Fibroblast of lung (primary cell): ENCODE data around the gene EFCAB12. TPM values are rescaled to one million over a fixed set of nuclear protein-coding genes. Genes with fewer than 3 reads are reported as not detected.
A peak's percentile ranks its signal among the peaks of the same experiment; 100 is the strongest.
"Not testable (repeated sequence)": the region's sequence is repeated elsewhere in the genome, so short reads cannot be mapped to it uniquely, and the experiment has no call there.

Source experiments
- DNase-seq, 2 donors: peaks; one replicate each; pipeline versions ENCODE4 v3.0.0 to v3.0.0-alpha.2; 2010; ENCODE audit warnings: low read depth in 2 of 2
- H2AFZ ChIP-seq: 2 replicates; pipeline ENCODE4 v1.5.1; 2012; ENCODE audit warnings: low read length, control low read depth, inconsistent platforms
- H3K27ac ChIP-seq: 2 replicates; pipeline ENCODE4 v1.5.1; 2011; ENCODE audit warnings: low read length, control low read depth; ENCODE audit not compliant: insufficient read depth
- H3K27me3 ChIP-seq: 2 replicates; pipeline ENCODE4 v1.5.1; 2011; ENCODE audit warnings: mild to moderate bottlenecking, low read length; ENCODE audit not compliant: control insufficient read depth, insufficient read depth
- H3K36me3 ChIP-seq: 2 replicates; pipeline ENCODE4 v1.5.1; 2011; ENCODE audit warnings: low read length; ENCODE audit not compliant: control insufficient read depth, insufficient read depth
- H3K4me1 ChIP-seq: 2 replicates; pipeline ENCODE4 v1.5.1; 2011; ENCODE audit warnings: low read length; ENCODE audit not compliant: control insufficient read depth, insufficient read depth; ENCODE audit errors: extremely low read depth
- H3K4me2 ChIP-seq: 2 replicates; pipeline ENCODE4 v1.5.1; 2011; ENCODE audit warnings: low read length, control low read depth; ENCODE audit not compliant: insufficient read depth; ENCODE audit errors: extremely low read depth
- H3K4me3 ChIP-seq, 4 experiments: fragments of 200-600 bp in 1 of 4; sonication (generic) in 1 of 4; replicated peaks in 1 of 4; 2 replicates each; pipeline ENCODE4 v1.5.1; 2011 to 2016; ENCODE audit warnings: low read length in 4 of 4, low read depth in 3 of 4, mild to moderate bottlenecking in 3 of 4, control low read depth in 2 of 4, inconsistent platforms in 1 of 4, mixed read lengths in 1 of 4; ENCODE audit not compliant: insufficient read depth in 1 of 4; ENCODE audit errors: control extremely low read depth in 1 of 4
- H3K79me2 ChIP-seq: 2 replicates; pipeline ENCODE4 v1.5.1; 2012; ENCODE audit warnings: mild to moderate bottlenecking, low read length, inconsistent platforms; ENCODE audit not compliant: control insufficient read depth, insufficient read depth
- H3K9ac ChIP-seq: 2 replicates; pipeline ENCODE4 v1.5.1; 2011; ENCODE audit warnings: mild to moderate bottlenecking, low read length, control low read depth; ENCODE audit not compliant: insufficient read depth
- H3K9me3 ChIP-seq: 2 replicates; pipeline ENCODE4 v1.5.1; 2012; ENCODE audit warnings: low read depth, low read length; ENCODE audit not compliant: control insufficient read depth, insufficient read depth
- H4K20me1 ChIP-seq: 2 replicates; pipeline ENCODE4 v1.5.1; 2011; ENCODE audit warnings: low read length; ENCODE audit not compliant: control insufficient read depth, insufficient read depth; ENCODE audit errors: extremely low read depth
- EZH2 ChIP-seq: IDR thresholded peaks from 2 replicates; pipeline ENCODE4 v1.5.1; 2012; ENCODE audit warnings: low read length, control low read depth, mild to moderate bottlenecking; ENCODE audit errors: missing control alignments
- polyA plus RNA-seq, 2 donors: library from polyadenylated mRNA; depleted of rRNA in 1 of 2; stranded (reverse) in 1 of 2; unstranded in 1 of 2; fragments of >200 nt; gene quantifications; 2 replicates each; pipeline ENCODE4 v1.2.1, GENCODE V29; 2011 to 2012; ENCODE audit warnings: missing spikeins in 1 of 2
- total RNA-seq: library from RNA; depleted of rRNA; stranded (reverse); fragments of >200 nt; gene quantifications from 2 replicates; pipeline ENCODE4 v1.2.1, GENCODE V29; 2014
- TF ChIP-seq, protein P1 (sequence below), 2 donors: IDR thresholded peaks in 1 of 2; conservative IDR thresholded peaks in 1 of 2; 1 replicate in 1 of 2; 2 replicates in 1 of 2; pipeline ENCODE4 v1.5.1; 2011 to 2012; ENCODE audit warnings: low read length in 2 of 2, control low read depth in 1 of 2, inconsistent platforms in 1 of 2, low read depth in 1 of 2, mild to moderate bottlenecking in 1 of 2

EFCAB12 gene
- total and polyA plus RNA-seq, 2 donors (not counting 1 experiment from before 2014, with no cell fraction given): 0.17 TPM; not detected in 1

DNA sequence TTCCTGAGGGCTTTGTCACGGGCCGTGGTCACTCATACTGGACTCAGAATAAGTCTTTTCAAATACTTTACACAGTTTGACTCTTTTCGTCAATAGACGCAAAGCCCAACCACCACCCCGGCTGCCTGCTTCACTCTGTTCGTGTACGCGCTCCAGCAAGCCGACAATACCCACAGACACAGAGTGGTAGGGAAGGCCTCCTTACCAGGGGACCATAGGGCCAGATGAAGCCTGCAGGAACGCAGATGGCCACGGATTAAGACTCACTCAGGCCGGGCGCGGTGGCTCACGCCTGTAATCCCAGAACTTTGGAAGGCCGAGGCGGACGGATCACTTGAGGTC lies 29.7 kb downstream of the EFCAB12 start:
- Histone ChIP-seq H3K4me3 (peak overlapping the region; percentile 89 to 96 (median 90)), H3K27ac (peak overlapping the region; percentile 97), H3K9ac (peak overlapping the region; percentile 82), H3K79me2 (peaks cover 46% of the 10 kb centered on the region), H4K20me1 (no peaks in the 10 kb centered on the region), H3K36me3 (no peaks in the 10 kb centered on the region), H3K9me3 (no peaks in the 10 kb centered on the region), H2AFZ (peak overlapping the region; percentile 91), H3K4me1 (no peaks in the 10 kb centered on the region), H3K4me2 (peak overlapping the region; percentile 94), H3K27me3 (no peaks in the 10 kb centered on the region)
- DNase-seq: peak; percentile 21 to 37
- TF ChIP-seq EZH2: no peak
- TF ChIP-seq, protein P1, sequence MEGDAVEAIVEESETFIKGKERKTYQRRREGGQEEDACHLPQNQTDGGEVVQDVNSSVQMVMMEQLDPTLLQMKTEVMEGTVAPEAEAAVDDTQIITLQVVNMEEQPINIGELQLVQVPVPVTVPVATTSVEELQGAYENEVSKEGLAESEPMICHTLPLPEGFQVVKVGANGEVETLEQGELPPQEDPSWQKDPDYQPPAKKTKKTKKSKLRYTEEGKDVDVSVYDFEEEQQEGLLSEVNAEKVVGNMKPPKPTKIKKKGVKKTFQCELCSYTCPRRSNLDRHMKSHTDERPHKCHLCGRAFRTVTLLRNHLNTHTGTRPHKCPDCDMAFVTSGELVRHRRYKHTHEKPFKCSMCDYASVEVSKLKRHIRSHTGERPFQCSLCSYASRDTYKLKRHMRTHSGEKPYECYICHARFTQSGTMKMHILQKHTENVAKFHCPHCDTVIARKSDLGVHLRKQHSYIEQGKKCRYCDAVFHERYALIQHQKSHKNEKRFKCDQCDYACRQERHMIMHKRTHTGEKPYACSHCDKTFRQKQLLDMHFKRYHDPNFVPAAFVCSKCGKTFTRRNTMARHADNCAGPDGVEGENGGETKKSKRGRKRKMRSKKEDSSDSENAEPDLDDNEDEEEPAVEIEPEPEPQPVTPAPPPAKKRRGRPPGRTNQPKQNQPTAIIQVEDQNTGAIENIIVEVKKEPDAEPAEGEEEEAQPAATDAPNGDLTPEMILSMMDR (conservative IDR thresholded peaks at IDR 0.05 in 1 of 2, IDR thresholded peaks at IDR 0.05 in 1 of 2; ENCODE audit: low read depth in 1 of 2, low read length in 2 of 2): no peak

DNA sequence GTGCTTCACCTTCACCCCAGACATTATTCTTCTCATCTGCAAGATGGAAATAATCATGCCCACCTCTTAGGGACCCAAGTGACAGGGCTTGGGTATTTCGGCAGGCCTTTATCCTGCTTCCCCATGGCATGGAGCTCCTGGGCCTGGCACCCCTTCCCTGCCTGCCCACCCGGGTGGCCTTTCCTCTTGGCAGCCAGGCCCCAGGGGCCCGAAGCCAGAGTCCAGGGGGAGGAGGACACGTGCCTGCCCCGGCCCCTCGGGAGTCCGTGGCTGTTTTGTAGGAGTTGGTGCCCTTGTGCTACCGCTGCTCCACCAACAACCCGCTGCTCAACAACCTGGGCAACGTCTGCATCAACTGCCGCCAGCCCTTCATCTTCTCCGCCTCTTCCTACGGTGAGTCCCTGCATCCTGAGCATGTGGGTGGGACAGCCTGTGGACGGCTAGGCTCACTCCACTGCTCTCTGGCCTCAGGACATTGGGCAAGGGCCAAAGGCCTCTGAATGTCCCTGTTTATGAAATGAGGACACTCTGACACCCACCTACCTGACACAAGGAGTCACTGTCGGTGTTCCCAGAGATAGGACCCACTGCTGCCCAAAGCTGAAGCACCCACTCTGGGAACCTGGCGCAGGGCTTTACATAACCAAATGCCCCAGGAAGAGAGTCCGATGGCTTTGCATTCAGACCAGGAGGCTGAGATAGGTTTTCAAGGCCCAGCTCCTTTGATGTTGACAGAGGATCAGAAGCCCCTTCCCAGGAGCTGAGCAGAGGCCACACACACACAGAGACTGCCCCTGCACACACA lies 34.5 kb downstream of the EFCAB12 start:
- not testable (repeated sequence) for H3K4me3 ChIP-seq

DNA sequence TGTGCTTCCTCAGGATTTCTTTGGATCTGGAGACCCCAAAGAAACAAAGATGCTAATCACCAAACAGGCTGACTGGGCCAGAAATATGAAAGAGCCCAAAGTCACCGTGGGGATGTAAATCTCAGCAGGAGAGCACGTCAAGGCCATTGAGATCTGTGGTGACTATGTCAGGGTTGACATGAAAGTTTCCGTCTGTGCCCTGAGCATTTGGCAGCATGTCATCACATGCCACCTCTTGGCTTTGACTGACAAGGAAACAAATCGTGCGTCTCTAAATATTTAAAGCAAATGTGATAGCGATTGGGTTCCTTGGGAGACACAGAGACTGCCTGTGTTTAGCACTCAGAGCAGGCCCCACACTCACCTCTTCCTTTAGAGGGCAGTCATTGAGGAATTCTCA lies 35.2 kb downstream of the EFCAB12 start:
- TF ChIP-seq, protein P1 (conservative IDR thresholded peaks at IDR 0.05 in 1 of 2, IDR thresholded peaks at IDR 0.05 in 1 of 2; ENCODE audit: low read depth in 1 of 2, low read length in 2 of 2): no peak
- TF ChIP-seq EZH2: no peak
- no peak overlapping the region for H3K27ac ChIP-seq
- H3K79me2 ChIP-seq: peaks cover 37% of the 10 kb centered on the region
- no peak for DNase-seq
- H3K4me1 ChIP-seq: peaks cover 12% of the 10 kb centered on the region
- no peaks in the 10 kb centered on the region for H3K27me3 ChIP-seq
- H3K4me2 ChIP-seq: no peak overlapping the region
- H3K9me3 ChIP-seq: no peaks in the 10 kb centered on the region
- H3K36me3 ChIP-seq: peaks cover 9% of the 10 kb centered on the region
- H2AFZ ChIP-seq: no peak overlapping the region
- H4K20me1 ChIP-seq: no peaks in the 10 kb centered on the region
- no peak overlapping the region for H3K4me3 ChIP-seq
- no peak overlapping the region for H3K9ac ChIP-seq

More for the DNA sequence above, 34.5 kb downstream of the EFCAB12 start:
- DNase-seq, H2AFZ ChIP-seq, H3K4me2 ChIP-seq, H3K36me3 ChIP-seq, H3K9me3 ChIP-seq, H3K27ac ChIP-seq, H3K9ac ChIP-seq, H3K27me3 ChIP-seq, H3K4me1 ChIP-seq, H4K20me1 ChIP-seq: not testable (repeated sequence)
- H3K79me2 ChIP-seq: peaks cover 44% of the 10 kb centered on the region

DNA sequence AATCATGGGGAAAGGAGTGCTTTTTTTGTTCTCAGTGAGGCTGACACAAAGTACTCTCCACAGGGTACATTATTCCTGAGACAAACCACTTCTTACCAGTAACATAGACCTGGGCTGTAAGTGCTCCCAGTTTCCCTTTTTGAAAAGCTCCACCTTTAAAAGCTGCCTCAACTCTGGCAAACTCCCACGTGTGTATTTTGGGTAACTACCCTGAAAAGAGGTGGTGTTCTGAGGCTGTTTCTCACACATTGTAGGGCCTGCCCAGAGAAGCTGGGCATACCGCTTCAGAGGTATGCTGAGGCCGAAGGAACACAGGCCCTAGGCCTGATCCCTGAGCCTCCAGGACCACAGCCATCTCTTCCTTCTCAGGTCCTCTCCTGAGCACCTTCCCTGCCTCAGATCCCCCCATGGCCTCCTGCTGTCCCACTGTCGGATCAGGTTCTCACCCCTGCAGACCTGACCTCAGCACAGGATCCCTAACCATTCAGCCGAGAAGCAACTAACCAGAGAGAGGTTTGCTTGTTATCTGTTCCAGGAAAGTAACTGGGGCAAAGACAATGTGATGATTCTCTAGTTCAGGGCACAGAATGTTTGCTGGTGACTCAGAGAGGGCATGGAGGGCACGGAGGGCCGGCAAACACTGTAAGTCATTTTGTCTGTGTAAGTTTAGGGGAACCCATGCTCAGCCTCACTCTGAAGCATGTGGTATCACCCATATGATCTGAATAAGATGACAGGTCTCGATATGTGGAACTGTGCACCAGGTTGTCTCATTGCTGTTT lies 36.1 kb downstream of the EFCAB12 start:
- H3K9me3 ChIP-seq, H4K20me1 ChIP-seq, H3K9ac ChIP-seq, DNase-seq, H3K36me3 ChIP-seq, H3K27me3 ChIP-seq, H2AFZ ChIP-seq, H3K4me3 ChIP-seq, H3K4me2 ChIP-seq, H3K27ac ChIP-seq: not testable (repeated sequence)
- Histone ChIP-seq H3K79me2 (peaks cover 27% of the 10 kb centered on the region), H3K4me1 (peaks cover 19% of the 10 kb centered on the region)

DNA sequence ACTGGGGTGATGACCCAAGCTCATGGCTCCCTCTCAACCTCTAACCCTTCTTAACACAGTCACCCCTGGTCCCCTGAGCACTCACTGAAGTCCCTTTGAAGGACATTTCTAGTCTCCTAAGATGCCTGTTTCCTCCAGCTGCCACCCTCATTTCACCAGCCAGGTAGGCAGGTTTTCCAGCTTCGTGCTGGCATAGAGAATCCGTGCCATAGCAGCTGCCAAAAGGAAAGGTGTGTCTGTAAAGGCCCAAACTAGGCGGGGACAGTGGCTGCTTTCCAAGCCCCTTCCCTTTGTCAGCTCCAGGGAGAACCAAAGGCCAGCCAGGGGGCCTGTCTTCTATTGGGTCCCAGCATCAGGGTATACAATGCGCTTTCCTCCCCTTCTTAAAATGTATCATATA lies 36.9 kb downstream of the EFCAB12 start:
- H3K4me1 ChIP-seq: peaks cover 23% of the 10 kb centered on the region
- H4K20me1 ChIP-seq, H3K4me3 ChIP-seq: not testable (repeated sequence)

More for the DNA sequence above, 36.9 kb downstream of the EFCAB12 start:
- not testable (repeated sequence) for H3K9me3 ChIP-seq, H3K27me3 ChIP-seq, H3K4me2 ChIP-seq, H2AFZ ChIP-seq, H3K9ac ChIP-seq, DNase-seq, H3K27ac ChIP-seq
- Histone ChIP-seq H3K36me3 (peaks cover 12% of the 10 kb centered on the region), H3K79me2 (peaks cover 21% of the 10 kb centered on the region)
